Dendritic cell treated with granulocyte-macrophage colony-stimulating factor and Interleukin-4, amounts not matched to agents 40 ng/mL and 50 ng/mL, for 4 days (primary cell): Measurements from ENCODE around the gene ST3GAL3.
"Not testable (repeated sequence)": the region's sequence is repeated elsewhere in the genome, so short reads cannot be mapped to it uniquely, and the experiment has no call there.

Experiments used
- H3K27ac Mint-ChIP-seq: one replicate; pipeline ENCODE4 v1.8.0; 2022; ENCODE audit warnings: mild to moderate bottlenecking, mixed read lengths
- H3K27me3 Mint-ChIP-seq: one replicate; pipeline ENCODE4 v1.8.0; 2022; ENCODE audit warnings: mild to moderate bottlenecking, mixed read lengths
- H3K36me3 Mint-ChIP-seq: one replicate; pipeline ENCODE4 v1.8.0; 2022; ENCODE audit warnings: low read depth, mixed read lengths
- H3K4me1 Mint-ChIP-seq: one replicate; pipeline ENCODE4 v1.8.0; 2022; ENCODE audit warnings: low read depth, mixed read lengths
- H3K4me3 Mint-ChIP-seq: one replicate; pipeline ENCODE4 v1.8.0; 2022; ENCODE audit warnings: mild to moderate bottlenecking, moderate library complexity, mixed read lengths
- H3K9me3 Mint-ChIP-seq: one replicate; pipeline ENCODE4 v1.8.0; 2022; ENCODE audit warnings: mixed read lengths
- intact Hi-C: fragments of 100-400 bp; cut with micrococcal nuclease; formaldehyde crosslinking; loops from one replicate; pipeline ENCODE4 v1.15.0; 2022

Gene ST3GAL3

DNA sequence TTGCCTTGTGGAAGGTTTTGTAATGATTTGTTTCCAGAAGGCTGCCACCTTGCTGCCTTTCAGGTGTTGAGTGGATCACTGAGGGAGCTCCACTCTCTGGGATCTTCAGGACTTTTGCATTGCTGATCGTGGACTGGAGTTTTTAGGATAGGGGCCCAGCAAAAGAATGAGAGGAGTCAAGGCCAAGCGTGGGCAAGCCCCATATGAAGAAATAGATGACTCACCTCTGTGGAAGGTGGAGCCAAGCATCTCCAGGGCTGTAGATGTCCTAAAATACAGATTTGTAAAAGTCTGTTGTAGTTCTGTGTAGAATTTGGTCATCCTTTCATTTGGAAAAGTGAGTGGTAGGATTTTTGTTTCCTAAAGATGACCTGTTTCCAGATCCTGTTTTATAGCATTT is 67.0 kb downstream of the ST3GAL3 start:
- Mint-ChIP-seq H3K4me1 (peaks cover 42% of the 10 kb centered on the region), H3K4me3 (no peak overlapping the region), H3K27me3 (no peaks in the 10 kb centered on the region), H3K27ac (no peak overlapping the region), H3K9me3 (peaks cover 3% of the 10 kb centered on the region), H3K36me3 (peaks cover under 1% of the 10 kb centered on the region)
- intact Hi-C loops = loop anchor here (5.0 kb wide), 1 partner anchor 58 kb away; no protein-coding TSS in a partner anchor

GRCh38 chr1:43776043-43776761 is 68.9 kb downstream of the ST3GAL3 start:
- Mint-ChIP-seq H3K9me3 (peaks cover 20% of the 10 kb centered on the region), H3K4me1 (peaks cover 58% of the 10 kb centered on the region), H3K4me3 (no peak overlapping the region), H3K27ac (no peak overlapping the region), H3K27me3 (no peaks in the 10 kb centered on the region), H3K36me3 (peaks cover 15% of the 10 kb centered on the region)
- intact Hi-C loops = no loop called here

- peaks cover 15% of the 10 kb centered on the region for H3K36me3 Mint-ChIP-seq
- peaks cover 63% of the 10 kb centered on the region for H3K4me1 Mint-ChIP-seq
- H3K27me3 Mint-ChIP-seq, H3K27ac Mint-ChIP-seq, intact Hi-C loops, H3K4me3 Mint-ChIP-seq: not testable (repeated sequence)
- peaks cover 20% of the 10 kb centered on the region for H3K9me3 Mint-ChIP-seq
Measured at GRCh38 chr1:43777916-43778315, 70.6 kb downstream of the ST3GAL3 start.

DNA sequence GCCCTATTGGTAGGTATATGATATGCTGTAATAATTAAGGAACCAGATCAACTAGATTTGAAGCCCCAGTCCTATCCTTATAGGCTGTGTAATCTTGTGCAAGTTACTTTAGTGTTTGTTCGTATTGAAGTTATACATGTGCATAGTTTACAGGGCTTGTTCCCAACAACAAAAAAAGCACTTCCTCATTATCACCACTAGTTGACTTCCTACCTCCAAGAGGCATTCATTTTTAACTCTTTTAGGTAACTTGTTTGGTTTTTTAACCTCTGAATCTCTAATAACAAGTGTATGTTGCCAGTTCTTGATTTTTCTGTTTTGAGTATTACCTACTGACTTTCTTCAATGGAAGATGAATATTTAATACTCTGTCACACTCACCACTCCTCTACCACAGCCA is 71.9 kb downstream of the ST3GAL3 start:
- Mint-ChIP-seq H3K27me3 (no peaks in the 10 kb centered on the region), H3K27ac (no peak overlapping the region), H3K36me3 (peaks cover 15% of the 10 kb centered on the region), H3K9me3 (peaks cover 20% of the 10 kb centered on the region), H3K4me3 (no peak overlapping the region), H3K4me1 (peaks cover 65% of the 10 kb centered on the region)
- intact Hi-C loops = no loop called here

GRCh38 chr1:43779805-43780403 is 72.6 kb downstream of the ST3GAL3 start:
- Mint-ChIP-seq H3K4me1 (peaks cover 58% of the 10 kb centered on the region), H3K4me3 (no peak overlapping the region), H3K9me3 (peaks cover 20% of the 10 kb centered on the region), H3K36me3 (peaks cover 15% of the 10 kb centered on the region), H3K27me3 (no peaks in the 10 kb centered on the region), H3K27ac (no peak overlapping the region)
- intact Hi-C loops = no loop called here

GRCh38 chr1:43781574-43781973 is 74.2 kb downstream of the ST3GAL3 start:
- H3K36me3 Mint-ChIP-seq = peaks cover 15% of the 10 kb centered on the region
- no peaks in the 10 kb centered on the region for H3K27me3 Mint-ChIP-seq
- H3K27ac Mint-ChIP-seq = no peak overlapping the region
- peaks cover 20% of the 10 kb centered on the region for H3K9me3 Mint-ChIP-seq
- no peak overlapping the region for H3K4me3 Mint-ChIP-seq
- peaks cover 50% of the 10 kb centered on the region for H3K4me1 Mint-ChIP-seq
- intact Hi-C loops = no loop called here

- H3K27ac Mint-ChIP-seq = no peak overlapping the region
- intact Hi-C loops = no loop called here
- peaks cover 15% of the 10 kb centered on the region for H3K36me3 Mint-ChIP-seq
Measured at GRCh38 chr1:43783096-43783670, 75.8 kb downstream of the ST3GAL3 start.

GRCh38 chr1:43783671-43784205 is 76.4 kb downstream of the ST3GAL3 start:
- peaks cover 48% of the 10 kb centered on the region for H3K4me1 Mint-ChIP-seq
- peaks cover 20% of the 10 kb centered on the region for H3K9me3 Mint-ChIP-seq
- no peak overlapping the region for H3K27ac Mint-ChIP-seq
- H3K27me3 Mint-ChIP-seq = no peaks in the 10 kb centered on the region
- intact Hi-C loops = no loop called here
- H3K4me3 Mint-ChIP-seq = no peak overlapping the region
- peaks cover 15% of the 10 kb centered on the region for H3K36me3 Mint-ChIP-seq

More at GRCh38 chr1:43783096-43783670, 75.8 kb downstream of the ST3GAL3 start:
- H3K27me3 Mint-ChIP-seq = no peaks in the 10 kb centered on the region
- no peak overlapping the region for H3K4me3 Mint-ChIP-seq
- H3K4me1 Mint-ChIP-seq = peaks cover 48% of the 10 kb centered on the region
- H3K9me3 Mint-ChIP-seq = peaks cover 20% of the 10 kb centered on the region

GRCh38 chr1:43786201-43786958 is 79.0 kb downstream of the ST3GAL3 start:
- Mint-ChIP-seq H3K4me1 (peaks cover 26% of the 10 kb centered on the region), H3K27ac (no peak overlapping the region), H3K9me3 (no peaks in the 10 kb centered on the region), H3K4me3 (no peak overlapping the region), H3K36me3 (no peaks in the 10 kb centered on the region), H3K27me3 (no peaks in the 10 kb centered on the region)
- intact Hi-C loops = no loop called here

- Mint-ChIP-seq H3K4me3 (no peak overlapping the region), H3K4me1 (peaks cover 26% of the 10 kb centered on the region), H3K9me3 (no peaks in the 10 kb centered on the region), H3K27ac (no peak overlapping the region), H3K36me3 (no peaks in the 10 kb centered on the region), H3K27me3 (no peaks in the 10 kb centered on the region)
- intact Hi-C loops = no loop called here
Measured at GRCh38 chr1:43786960-43787359, 79.6 kb downstream of the ST3GAL3 start.

DNA sequence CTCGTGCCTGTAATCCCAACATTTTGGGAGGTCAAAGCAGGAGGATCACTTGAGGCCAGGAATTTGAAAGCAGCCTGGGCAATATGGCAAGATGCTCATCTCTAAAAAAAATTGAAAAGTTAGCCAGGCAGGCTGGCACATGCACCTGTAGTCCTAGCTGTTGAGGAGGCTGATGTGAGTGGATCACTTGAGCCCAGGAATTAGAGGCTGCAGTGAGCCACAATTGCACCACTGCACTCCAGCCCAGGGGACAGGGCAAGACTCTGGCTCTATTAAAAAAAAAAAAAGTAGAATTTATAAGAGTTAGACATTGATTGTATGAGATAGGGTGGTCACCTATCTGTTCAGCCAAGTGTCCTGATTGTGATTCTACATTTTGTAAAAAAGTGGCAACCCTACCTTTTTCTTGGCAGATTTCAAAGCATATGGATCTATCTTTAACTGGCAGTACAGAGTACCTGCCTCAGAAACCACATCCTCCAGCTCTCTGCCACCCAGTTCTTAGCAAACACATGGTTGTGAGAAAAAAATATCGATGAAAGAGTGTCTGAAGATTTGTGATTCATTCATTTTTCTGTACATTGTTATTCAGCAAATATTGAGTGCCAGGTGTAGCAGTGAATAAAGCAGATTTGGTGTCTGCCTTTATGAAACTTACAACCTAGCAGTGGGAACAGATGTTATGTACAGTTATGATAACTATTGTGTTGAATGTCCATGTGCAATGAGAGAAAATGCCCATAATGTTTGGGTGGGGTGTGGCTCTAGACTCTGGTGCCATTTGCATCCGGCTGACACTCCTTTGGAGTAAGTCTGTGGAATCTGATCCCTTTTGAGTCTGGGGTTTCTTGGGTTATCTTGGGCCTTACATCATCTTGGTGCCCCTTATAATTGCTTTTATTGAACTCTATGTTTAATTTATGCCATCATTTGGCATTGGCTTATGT is 82.5 kb downstream of the ST3GAL3 start:
- H3K9me3 Mint-ChIP-seq = no peaks in the 10 kb centered on the region
- no peaks in the 10 kb centered on the region for H3K27me3 Mint-ChIP-seq
- H3K4me1 Mint-ChIP-seq = peaks cover 10% of the 10 kb centered on the region
- H3K36me3 Mint-ChIP-seq = peaks cover 6% of the 10 kb centered on the region
- no peak overlapping the region for H3K4me3 Mint-ChIP-seq
- intact Hi-C loops = no loop called here
- H3K27ac Mint-ChIP-seq = no peak overlapping the region

DNA sequence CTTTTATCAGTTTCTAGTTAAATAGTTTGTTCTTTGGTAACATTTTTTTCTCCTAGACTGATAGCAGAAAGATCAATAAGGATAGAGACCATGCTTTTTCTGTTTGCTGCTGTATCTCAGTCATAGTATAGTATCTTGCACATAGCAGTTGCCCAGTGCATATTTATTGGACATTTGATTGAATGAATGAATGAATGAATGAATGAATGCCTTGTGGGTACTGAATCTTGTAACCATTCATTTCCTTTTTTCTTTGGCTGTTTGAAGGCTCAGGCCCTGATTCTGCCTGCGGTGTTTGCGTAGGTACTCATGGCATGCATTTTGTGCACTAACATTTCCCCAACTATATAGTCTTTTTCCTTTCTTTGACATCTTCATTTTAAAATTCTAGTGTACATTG is 83.9 kb downstream of the ST3GAL3 start:
- H3K27me3 Mint-ChIP-seq = no peaks in the 10 kb centered on the region
- intact Hi-C loops = no loop called here
- peaks cover 6% of the 10 kb centered on the region for H3K36me3 Mint-ChIP-seq
- H3K27ac Mint-ChIP-seq = no peak overlapping the region
- no peaks in the 10 kb centered on the region for H3K9me3 Mint-ChIP-seq
- H3K4me1 Mint-ChIP-seq = peaks cover 15% of the 10 kb centered on the region
- H3K4me3 Mint-ChIP-seq = no peak overlapping the region

DNA sequence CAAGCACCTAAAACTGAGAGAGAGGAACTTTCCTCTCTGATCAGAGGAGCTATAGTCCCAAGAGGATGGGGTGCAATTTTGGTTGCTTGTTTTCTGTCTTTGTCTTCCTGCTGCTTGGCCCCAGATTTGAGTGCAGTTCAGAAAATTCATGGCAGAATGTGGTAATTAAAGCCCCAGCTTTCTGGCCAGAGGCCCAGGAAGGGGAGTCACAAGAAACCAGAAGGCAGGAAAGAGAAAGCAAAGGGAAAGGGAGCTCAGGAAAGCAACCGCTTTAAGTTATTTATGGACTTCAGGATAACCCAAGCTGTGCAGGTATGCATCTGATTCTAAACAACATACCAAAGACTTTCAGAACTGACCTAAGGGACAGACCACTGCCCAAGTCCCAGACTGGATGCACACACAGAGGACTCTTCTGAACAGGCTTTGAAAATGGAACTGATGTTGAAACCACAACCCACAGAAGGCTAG is 88.8 kb downstream of the ST3GAL3 start:
- Mint-ChIP-seq H3K4me1 (peaks cover 47% of the 10 kb centered on the region), H3K36me3 (peaks cover 6% of the 10 kb centered on the region), H3K27me3 (no peaks in the 10 kb centered on the region), H3K4me3 (no peak overlapping the region), H3K27ac (no peak overlapping the region), H3K9me3 (no peaks in the 10 kb centered on the region)
- intact Hi-C loops = no loop called here
